ENCODE measurements around the gene TMEM132D.
A peak's percentile ranks its signal among the peaks of the same experiment; 100 is the strongest.

The TMEM132D gene

GRCh38 chr12:129790331-129790730 lies 113.5 kb downstream of the TMEM132D start:
- Histone ChIP-seq H4K20me1 (no peaks in the 10 kb centered on the region), H3K4me2 (no peak overlapping the region), H3K27ac (no peak overlapping the region), H3K9me3 (no peaks in the 10 kb centered on the region), H3K36me3 (no peaks in the 10 kb centered on the region), H3K27me3 (no peaks in the 10 kb centered on the region), H3K4me1 (no peaks in the 10 kb centered on the region), H3K4me3 (no peak overlapping the region), H3K9ac (no peak overlapping the region)
- TF ChIP-seq Cebpa-rat (IDR thresholded peaks at IDR 0.05), result no peak

- Histone ChIP-seq H4K20me1 (no peaks in the 10 kb centered on the region), H3K36me3 (no peaks in the 10 kb centered on the region), H3K9ac (no peak overlapping the region), H3K4me2 (no peak overlapping the region), H3K27ac (no peak overlapping the region), H3K27me3 (no peaks in the 10 kb centered on the region), H3K4me1 (no peaks in the 10 kb centered on the region), H3K4me3 (no peak overlapping the region), H3K9me3 (no peaks in the 10 kb centered on the region)
- TF ChIP-seq Cebpa-rat (IDR thresholded peaks at IDR 0.05), result no peak
Observed at GRCh38 chr12:129789921-129790320, 113.9 kb downstream of the TMEM132D start.

DNA sequence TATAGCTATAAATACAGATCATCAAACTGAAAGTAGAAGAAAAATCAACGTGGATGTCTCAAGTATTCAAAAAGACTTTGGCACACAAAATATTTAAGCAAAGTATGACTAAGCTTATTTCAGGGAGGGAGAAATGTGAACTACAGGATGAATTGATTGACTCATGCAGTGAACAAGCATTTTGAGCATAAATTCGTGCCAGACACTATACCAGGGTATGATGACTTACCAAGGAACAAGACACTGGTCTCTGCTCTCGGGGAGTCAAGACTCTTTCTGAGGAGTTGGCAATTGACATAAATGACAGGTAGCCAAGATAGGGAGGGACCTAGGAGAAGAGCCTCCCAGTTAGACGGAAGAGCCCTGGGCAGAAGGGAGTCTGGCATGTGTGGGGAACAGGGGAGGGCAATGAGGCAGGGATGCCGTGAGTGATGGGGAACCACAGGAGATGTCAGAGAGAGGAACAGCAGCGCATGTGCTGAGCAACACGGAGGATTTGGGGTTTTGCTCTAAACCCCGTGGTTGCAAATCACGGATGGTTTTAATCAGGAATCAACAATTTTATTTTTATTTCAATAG lies 115.2 kb downstream of the TMEM132D start:
- H4K20me1 ChIP-seq, result no peaks in the 10 kb centered on the region
- no peak overlapping the region for H3K27ac ChIP-seq
- H3K27me3 ChIP-seq, result no peaks in the 10 kb centered on the region
- TF ChIP-seq Cebpa-rat (IDR thresholded peaks at IDR 0.05), result no peak
- H3K36me3 ChIP-seq, result no peaks in the 10 kb centered on the region
- no peaks in the 10 kb centered on the region for H3K9me3 ChIP-seq
- no peak overlapping the region for H3K4me3 ChIP-seq
- no peaks in the 10 kb centered on the region for H3K4me1 ChIP-seq
- H3K9ac ChIP-seq, result no peak overlapping the region
- H3K4me2 ChIP-seq, result no peak overlapping the region

- Histone ChIP-seq H4K20me1 (no peaks in the 10 kb centered on the region), H3K9ac (no peak overlapping the region), H3K36me3 (no peaks in the 10 kb centered on the region), H3K9me3 (no peaks in the 10 kb centered on the region), H3K27ac (no peak overlapping the region), H3K4me2 (no peak overlapping the region), H3K27me3 (no peaks in the 10 kb centered on the region), H3K4me1 (no peaks in the 10 kb centered on the region), H3K4me3 (no peak overlapping the region)
- TF ChIP-seq Cebpa-rat (IDR thresholded peaks at IDR 0.05), result no peak
Observed at GRCh38 chr12:129779989-129780388, 123.8 kb downstream of the TMEM132D start.

DNA sequence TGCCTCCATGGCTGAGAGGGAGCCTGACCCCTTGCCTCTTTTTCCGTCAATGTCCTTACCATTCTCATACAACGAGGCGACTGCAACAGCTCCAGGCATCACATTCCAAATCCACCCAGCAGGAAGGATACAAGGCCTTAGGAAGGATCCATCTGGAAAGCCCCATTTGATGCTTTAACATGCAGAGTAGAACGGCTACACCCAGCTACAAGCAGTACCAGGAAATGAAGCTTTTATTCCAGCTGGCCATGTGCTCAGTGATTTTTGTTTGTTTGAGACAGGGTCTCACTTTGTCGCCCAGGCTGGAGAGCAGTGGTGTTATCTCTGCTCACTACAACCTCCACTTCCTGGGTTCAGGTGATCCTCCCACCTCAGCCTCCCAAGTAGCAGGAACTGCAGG lies 124.8 kb downstream of the TMEM132D start:
- Histone ChIP-seq H4K20me1 (no peaks in the 10 kb centered on the region), H3K9me3 (no peaks in the 10 kb centered on the region), H3K36me3 (no peaks in the 10 kb centered on the region), H3K4me1 (no peaks in the 10 kb centered on the region), H3K27me3 (no peaks in the 10 kb centered on the region), H3K27ac (no peak overlapping the region), H3K9ac (no peak overlapping the region), H3K4me3 (no peak overlapping the region), H3K4me2 (no peak overlapping the region)
- TF ChIP-seq Cebpa-rat (IDR thresholded peaks at IDR 0.05), result no peak

GRCh38 chr12:129776977-129777667 lies 126.7 kb downstream of the TMEM132D start:
- no peaks in the 10 kb centered on the region for H3K9me3 ChIP-seq
- no peaks in the 10 kb centered on the region for H3K4me1 ChIP-seq
- no peak for TF ChIP-seq Cebpa-rat (IDR thresholded peaks at IDR 0.05)
- H3K4me3 ChIP-seq, result no peak overlapping the region
- no peaks in the 10 kb centered on the region for H3K36me3 ChIP-seq
- H4K20me1 ChIP-seq, result no peaks in the 10 kb centered on the region
- H3K4me2 ChIP-seq, result no peak overlapping the region
- H3K27ac ChIP-seq, result no peak overlapping the region
- no peaks in the 10 kb centered on the region for H3K27me3 ChIP-seq
- H3K9ac ChIP-seq, result no peak overlapping the region

DNA sequence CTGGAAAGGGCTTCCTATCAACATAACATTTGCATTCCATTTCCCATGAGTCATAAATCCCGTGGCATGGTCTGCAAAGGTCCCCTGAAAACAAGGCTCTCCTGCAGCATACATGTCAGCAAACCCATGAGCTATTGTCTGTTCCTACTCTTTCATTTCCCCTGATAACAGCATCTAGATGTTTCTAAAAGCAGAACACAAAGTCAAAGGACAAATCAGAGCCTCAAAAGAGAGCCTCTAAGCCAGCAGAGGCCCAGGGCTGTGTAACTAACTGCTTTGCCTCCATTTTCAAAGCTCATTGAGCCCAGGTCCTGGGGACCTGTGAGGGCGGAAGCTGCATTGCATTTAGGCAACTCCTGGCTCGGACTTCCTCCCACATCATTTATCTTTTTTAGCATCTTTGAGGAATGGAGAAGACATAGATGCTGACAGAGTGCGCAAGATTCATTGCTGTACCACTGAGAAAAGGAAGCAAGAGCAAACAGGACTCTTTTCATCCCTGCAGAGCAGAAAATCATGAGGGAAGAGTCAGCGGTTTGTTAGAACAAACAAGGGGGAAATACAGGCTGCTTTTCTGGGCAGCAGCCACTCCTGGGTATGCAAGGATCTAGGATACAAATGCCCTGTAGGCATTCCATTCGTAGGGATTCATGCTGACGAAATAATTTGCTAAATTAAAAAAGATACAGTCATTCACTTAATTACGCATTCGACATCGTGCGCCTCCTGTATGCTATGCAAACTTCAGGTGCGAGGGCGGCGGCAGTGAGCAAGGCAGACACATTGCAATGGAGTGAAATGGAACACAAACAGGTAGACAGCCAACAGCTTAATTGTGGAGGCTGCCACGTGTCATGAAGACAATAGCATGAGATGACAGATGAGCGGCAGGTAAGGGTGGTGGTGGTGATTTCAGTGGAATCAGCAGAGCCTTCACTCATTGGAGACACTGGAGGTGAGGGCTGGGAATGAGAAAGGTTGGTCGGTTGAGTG lies 131.0 kb downstream of the TMEM132D start:
- Histone ChIP-seq H4K20me1 (no peaks in the 10 kb centered on the region), H3K9me3 (no peaks in the 10 kb centered on the region), H3K27me3 (no peaks in the 10 kb centered on the region), H3K4me1 (no peaks in the 10 kb centered on the region), H3K27ac (no peak overlapping the region), H3K4me3 (no peak overlapping the region), H3K9ac (no peak overlapping the region), H3K4me2 (no peak overlapping the region), H3K36me3 (no peaks in the 10 kb centered on the region)
- no peak for TF ChIP-seq Cebpa-rat (IDR thresholded peaks at IDR 0.05)

- no peaks in the 10 kb centered on the region for H4K20me1 ChIP-seq
- no peaks in the 10 kb centered on the region for H3K27me3 ChIP-seq
- no peaks in the 10 kb centered on the region for H3K4me1 ChIP-seq
- peaks cover 13% of the 10 kb centered on the region for H3K9me3 ChIP-seq
- H3K4me3 ChIP-seq, result no peak overlapping the region
- no peak overlapping the region for H3K4me2 ChIP-seq
- H3K36me3 ChIP-seq, result no peaks in the 10 kb centered on the region
- no peak overlapping the region for H3K27ac ChIP-seq
- H3K9ac ChIP-seq, result no peak overlapping the region
- no peak for TF ChIP-seq Cebpa-rat (IDR thresholded peaks at IDR 0.05)
Observed at GRCh38 chr12:129771238-129771637, 132.6 kb downstream of the TMEM132D start.

- Histone ChIP-seq H3K36me3 (no peaks in the 10 kb centered on the region), H3K4me3 (no peak overlapping the region), H3K27ac (no peak overlapping the region), H3K4me1 (no peaks in the 10 kb centered on the region), H3K9me3 (peaks cover 19% of the 10 kb centered on the region), H4K20me1 (no peaks in the 10 kb centered on the region), H3K4me2 (no peak overlapping the region), H3K27me3 (no peaks in the 10 kb centered on the region), H3K9ac (no peak overlapping the region)
- no peak for TF ChIP-seq Cebpa-rat (IDR thresholded peaks at IDR 0.05)
Observed at GRCh38 chr12:129765719-129766118, 138.1 kb downstream of the TMEM132D start.

DNA sequence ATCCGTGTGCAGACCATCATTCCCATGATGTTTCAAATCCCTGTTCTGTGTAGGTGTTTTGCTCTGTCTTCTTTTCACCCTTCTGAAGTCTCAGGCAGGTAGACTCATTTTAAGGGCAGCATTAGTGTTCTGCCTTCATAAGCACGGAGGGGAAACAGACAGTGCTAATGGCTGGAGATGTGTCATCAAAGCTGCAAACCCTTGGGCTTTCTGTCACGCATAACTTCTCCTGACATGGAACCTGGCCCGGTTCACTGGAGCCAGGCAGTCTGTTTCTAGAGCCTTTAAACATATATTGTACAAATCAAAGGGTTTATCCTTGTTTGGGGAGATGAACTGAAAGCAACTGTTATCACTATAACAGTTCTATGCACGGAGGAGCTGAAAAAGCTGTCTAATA lies 141.4 kb downstream of the TMEM132D start:
- H3K4me1 ChIP-seq, result no peaks in the 10 kb centered on the region

More for the DNA sequence above, 141.4 kb downstream of the TMEM132D start:
- Histone ChIP-seq H3K27me3 (no peaks in the 10 kb centered on the region), H4K20me1 (no peaks in the 10 kb centered on the region), H3K9ac (no peak overlapping the region), H3K4me3 (no peak overlapping the region), H3K4me2 (peak overlapping the region; percentile 4; the same call in 1 of the 2 replicates), H3K9me3 (peaks cover 19% of the 10 kb centered on the region), H3K27ac (no peak overlapping the region), H3K36me3 (no peaks in the 10 kb centered on the region)
- no peak for TF ChIP-seq Cebpa-rat (IDR thresholded peaks at IDR 0.05)

All from BLaER1 (cell line).